MM.1S (cell line): ENCODE results near the gene TSPAN11.

Experiments used
- DNase-seq: peaks from one replicate; pipeline ENCODE4 v3.0.0-alpha.2; 2015
- H2AFZ ChIP-seq: fragments of 300-600 bp; sonication (generic); 2 replicates; pipeline ENCODE4 v1.6.0; 2016; ENCODE audit warnings: antibody characterized with exemption, low read length
- H3F3A ChIP-seq: fragments of 300-600 bp; sonication (generic); 2 replicates; pipeline ENCODE4 v1.6.1; 2016; ENCODE audit warnings: mild to moderate bottlenecking, antibody characterized with exemption, low read length, moderate library complexity, mixed read lengths; ENCODE audit not compliant: insufficient read depth
- H3K27ac ChIP-seq: fragments of 300-600 bp; sonication (generic); 2 replicates; pipeline ENCODE4 v1.5.1; 2016; ENCODE audit warnings: mild to moderate bottlenecking, low read length
- H3K27me3 ChIP-seq: fragments of 300-600 bp; sonication (generic); replicated peaks from 2 replicates; pipeline ENCODE4 v1.6.0; 2016; ENCODE audit warnings: low read length; ENCODE audit not compliant: insufficient read depth
- H3K36me3 ChIP-seq: fragments of 300-600 bp; sonication (generic); replicated peaks from 2 replicates; pipeline ENCODE4 v1.6.1; 2016; ENCODE audit warnings: mild to moderate bottlenecking, low read length, mixed read lengths; ENCODE audit not compliant: insufficient read depth
- H3K4me1 ChIP-seq: fragments of 300-600 bp; sonication (generic); 2 replicates; pipeline ENCODE4 v1.6.1; 2016; ENCODE audit warnings: low read length, mixed read lengths
- H3K4me2 ChIP-seq: fragments of 300-600 bp; sonication (generic); 2 replicates; pipeline ENCODE4 v1.6.0; 2016; ENCODE audit warnings: low read depth, low read length
- H3K4me3 ChIP-seq: fragments of 300-600 bp; sonication (generic); 2 replicates; pipeline ENCODE4 v1.5.1; 2016; ENCODE audit warnings: low read length, mixed read lengths
- H3K79me2 ChIP-seq: fragments of 300-600 bp; sonication (generic); 2 replicates; pipeline ENCODE4 v1.6.1; 2016; ENCODE audit warnings: mixed run types, low read length, mixed read lengths
- H3K9ac ChIP-seq: fragments of 300-600 bp; sonication (generic); 2 replicates; pipeline ENCODE4 v1.6.1; 2016; ENCODE audit warnings: low read length, mixed read lengths
- H3K9me2 ChIP-seq: fragments of 300-600 bp; sonication (generic); replicated peaks from 2 replicates; pipeline ENCODE4 v1.6.1; 2016; ENCODE audit warnings: mild to moderate bottlenecking, low read length, mixed read lengths; ENCODE audit not compliant: insufficient read depth
- H3K9me3 ChIP-seq: fragments of 300-600 bp; sonication (generic); replicated peaks from 2 replicates; pipeline ENCODE4 v1.6.1; 2016; ENCODE audit warnings: mild to moderate bottlenecking, low read length, mixed read lengths; ENCODE audit not compliant: insufficient read depth
- H4K20me1 ChIP-seq: fragments of 300-600 bp; sonication (generic); 2 replicates; pipeline ENCODE4 v1.6.1; 2016; ENCODE audit warnings: mild to moderate bottlenecking, low read length, moderate library complexity, mixed read lengths; ENCODE audit not compliant: insufficient read depth
- EZH2 ChIP-seq: fragments of 300-600 bp; sonication (generic); optimal IDR thresholded peaks from 2 replicates; pipeline ENCODE3; 2017; ENCODE audit warnings: low read depth, mild to moderate bottlenecking, antibody characterized with exemption, low read length, mixed read lengths
- EZH2phosphoT487 ChIP-seq: fragments of 300-600 bp; sonication (generic); IDR thresholded peaks from 2 replicates; pipeline ENCODE4 v1.6.1; 2018; ENCODE audit warnings: antibody characterized with exemption, low read length
- TF ChIP-seq, protein P1 (sequence below): fragments of 300-600 bp; sonication (generic); IDR thresholded peaks from 2 replicates; pipeline ENCODE4 v1.5.1; 2016; ENCODE audit warnings: antibody characterized with exemption, low read length, mixed read lengths

The TSPAN11 gene

DNA sequence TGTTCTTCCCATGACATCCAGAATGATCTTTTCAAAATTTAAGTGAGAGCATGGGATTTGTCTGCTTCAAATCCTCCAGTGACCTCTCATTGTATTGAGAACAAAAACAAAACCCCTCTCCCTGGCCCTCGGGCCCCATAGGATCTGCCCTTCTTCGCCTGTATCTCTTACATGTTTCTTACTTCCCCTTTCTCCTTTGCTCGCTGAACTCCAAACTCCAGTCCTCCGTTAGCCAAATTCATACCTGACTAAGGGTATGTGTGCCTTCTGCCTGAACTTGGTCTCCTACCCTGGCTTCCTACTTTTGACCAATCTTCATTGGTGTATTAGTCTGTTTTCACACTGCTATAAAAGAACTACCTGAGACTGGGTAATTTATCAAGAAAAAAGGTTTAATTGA, 13.2 kb upstream of the TSPAN11 start:
- no peak overlapping the region for H3K9ac ChIP-seq
- H3K79me2 ChIP-seq, result no peaks in the 10 kb centered on the region
- DNase-seq, result no peak
- no peaks in the 10 kb centered on the region for H3K9me2 ChIP-seq
- H2AFZ ChIP-seq, result no peak overlapping the region
- TF ChIP-seq EZH2 (no peak), EZH2phosphoT487 (no peak)
- TF ChIP-seq, protein P1, sequence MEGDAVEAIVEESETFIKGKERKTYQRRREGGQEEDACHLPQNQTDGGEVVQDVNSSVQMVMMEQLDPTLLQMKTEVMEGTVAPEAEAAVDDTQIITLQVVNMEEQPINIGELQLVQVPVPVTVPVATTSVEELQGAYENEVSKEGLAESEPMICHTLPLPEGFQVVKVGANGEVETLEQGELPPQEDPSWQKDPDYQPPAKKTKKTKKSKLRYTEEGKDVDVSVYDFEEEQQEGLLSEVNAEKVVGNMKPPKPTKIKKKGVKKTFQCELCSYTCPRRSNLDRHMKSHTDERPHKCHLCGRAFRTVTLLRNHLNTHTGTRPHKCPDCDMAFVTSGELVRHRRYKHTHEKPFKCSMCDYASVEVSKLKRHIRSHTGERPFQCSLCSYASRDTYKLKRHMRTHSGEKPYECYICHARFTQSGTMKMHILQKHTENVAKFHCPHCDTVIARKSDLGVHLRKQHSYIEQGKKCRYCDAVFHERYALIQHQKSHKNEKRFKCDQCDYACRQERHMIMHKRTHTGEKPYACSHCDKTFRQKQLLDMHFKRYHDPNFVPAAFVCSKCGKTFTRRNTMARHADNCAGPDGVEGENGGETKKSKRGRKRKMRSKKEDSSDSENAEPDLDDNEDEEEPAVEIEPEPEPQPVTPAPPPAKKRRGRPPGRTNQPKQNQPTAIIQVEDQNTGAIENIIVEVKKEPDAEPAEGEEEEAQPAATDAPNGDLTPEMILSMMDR, result no peak
- H3K4me2 ChIP-seq, result no peak overlapping the region
- H4K20me1 ChIP-seq, result no peaks in the 10 kb centered on the region
- H3F3A ChIP-seq, result no peaks in the 10 kb centered on the region
- no peak overlapping the region for H3K4me3 ChIP-seq
- no peak overlapping the region for H3K27ac ChIP-seq
- no peaks in the 10 kb centered on the region for H3K36me3 ChIP-seq
- H3K9me3 ChIP-seq, result no peaks in the 10 kb centered on the region
- no peaks in the 10 kb centered on the region for H3K27me3 ChIP-seq
- H3K4me1 ChIP-seq, result no peaks in the 10 kb centered on the region

DNA sequence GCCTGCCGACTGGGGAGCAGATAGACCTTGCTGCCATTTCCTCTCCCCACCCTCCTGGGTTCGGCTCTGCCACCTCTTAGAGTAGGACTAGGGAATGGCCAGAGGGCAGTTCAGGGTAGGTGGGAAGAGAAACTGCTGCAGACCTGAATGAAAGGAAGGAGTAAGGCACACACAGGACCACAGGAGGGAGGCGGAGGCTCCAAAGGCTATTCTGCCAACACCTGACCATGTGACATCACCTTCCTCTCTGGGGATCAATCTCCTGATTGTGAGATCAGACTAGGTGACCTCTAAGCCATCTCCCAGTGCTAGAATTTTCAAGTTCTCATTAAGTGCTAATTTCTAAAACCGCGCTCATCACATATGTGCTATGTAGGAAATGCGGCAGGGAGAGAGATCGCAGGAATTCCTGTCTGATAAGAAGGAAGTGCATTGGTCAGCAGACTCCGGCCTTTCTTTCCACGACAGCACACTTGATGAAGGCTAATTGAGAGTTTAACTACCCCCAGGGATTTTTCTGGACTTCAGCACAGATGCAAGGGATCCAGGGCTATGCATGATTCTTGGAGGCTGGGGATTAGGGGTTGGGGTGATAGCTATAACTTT, 11.5 kb upstream of the TSPAN11 start:
- Histone ChIP-seq H3K27ac (no peak overlapping the region), H3K79me2 (no peaks in the 10 kb centered on the region), H3K4me2 (no peak overlapping the region), H3K9ac (no peak overlapping the region), H3K27me3 (no peaks in the 10 kb centered on the region), H2AFZ (no peak overlapping the region), H3K4me3 (no peak overlapping the region), H3K4me1 (no peaks in the 10 kb centered on the region), H3K9me2 (no peaks in the 10 kb centered on the region), H3K36me3 (no peaks in the 10 kb centered on the region), H3F3A (no peaks in the 10 kb centered on the region), H4K20me1 (no peaks in the 10 kb centered on the region), H3K9me3 (no peaks in the 10 kb centered on the region)
- DNase-seq, result no peak
- TF ChIP-seq, protein P1, result no peak
- TF ChIP-seq EZH2phosphoT487 (no peak), EZH2 (no peak)

DNA sequence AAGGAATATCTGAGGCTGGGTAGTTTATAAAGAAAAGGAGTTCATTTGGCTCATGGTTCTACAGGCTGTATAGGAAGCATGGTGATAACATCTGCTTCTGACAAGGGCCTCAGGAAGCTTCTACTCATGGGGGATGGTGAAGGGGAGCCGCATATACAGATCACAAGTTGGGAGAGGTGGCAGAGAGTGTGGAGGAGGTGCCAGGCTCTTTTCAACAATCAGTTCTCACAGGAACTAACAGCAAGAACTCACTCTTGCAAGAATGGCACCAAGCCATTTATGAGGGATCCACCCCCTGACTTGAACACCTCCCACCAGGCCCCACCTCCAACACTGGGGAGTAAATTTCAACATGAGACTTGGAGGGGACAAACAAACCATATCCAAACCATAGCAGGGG, 3.5 kb upstream of the TSPAN11 start:
- TF ChIP-seq EZH2, result no peak
- Histone ChIP-seq H2AFZ (no peak overlapping the region), H3K4me2 (no peak overlapping the region), H3K9ac (no peak overlapping the region), H3K36me3 (no peaks in the 10 kb centered on the region), H3K9me2 (no peaks in the 10 kb centered on the region), H3K4me3 (no peak overlapping the region), H3K9me3 (no peaks in the 10 kb centered on the region), H3F3A (no peaks in the 10 kb centered on the region), H3K27me3 (no peaks in the 10 kb centered on the region), H3K79me2 (no peaks in the 10 kb centered on the region), H4K20me1 (no peaks in the 10 kb centered on the region), H3K4me1 (no peaks in the 10 kb centered on the region), H3K27ac (no peak overlapping the region)
- DNase-seq, result no peak

DNA sequence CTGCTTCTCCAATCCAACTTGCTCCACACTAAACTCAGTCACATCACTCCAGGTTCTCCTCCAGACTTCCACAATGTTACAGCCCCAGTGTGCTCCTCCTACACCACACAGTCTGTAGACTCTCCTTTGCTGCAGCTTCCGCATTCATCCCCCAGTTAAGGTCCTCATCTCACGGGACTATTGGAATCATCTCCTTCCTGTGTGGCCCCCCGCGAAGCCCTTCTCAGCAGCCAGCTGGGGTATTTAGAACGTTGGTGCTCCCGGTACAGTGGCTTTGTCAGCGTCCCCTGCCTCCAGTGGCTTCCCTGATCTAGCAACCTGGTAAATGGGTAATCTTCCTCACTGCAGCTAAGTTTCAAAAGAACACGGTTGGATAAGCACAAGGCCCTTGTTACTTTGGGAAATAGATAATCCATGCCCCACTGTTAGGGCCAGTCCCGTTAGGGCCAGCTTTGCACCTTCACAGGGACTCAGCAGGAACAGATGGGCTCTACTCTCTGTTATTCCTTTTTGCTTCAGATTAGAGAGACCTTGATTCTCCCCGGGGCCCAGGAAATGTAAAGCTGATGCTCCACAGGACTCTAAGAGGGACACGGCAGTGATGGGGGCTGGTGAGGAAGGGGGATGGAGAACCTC, 823 bp upstream of the TSPAN11 start:
- DNase-seq, result no peak
- Histone ChIP-seq H3K27me3 (no peaks in the 10 kb centered on the region), H3K27ac (no peak overlapping the region)

More for the DNA sequence above, 823 bp upstream of the TSPAN11 start:
- Histone ChIP-seq H3K9me3 (no peaks in the 10 kb centered on the region), H3F3A (no peaks in the 10 kb centered on the region), H3K79me2 (no peaks in the 10 kb centered on the region), H2AFZ (no peak overlapping the region), H3K36me3 (no peaks in the 10 kb centered on the region), H3K4me3 (no peak overlapping the region), H3K9ac (no peak overlapping the region), H3K9me2 (no peaks in the 10 kb centered on the region), H3K4me1 (no peaks in the 10 kb centered on the region), H3K4me2 (no peak overlapping the region), H4K20me1 (no peaks in the 10 kb centered on the region)
- TF ChIP-seq EZH2phosphoT487 (no peak), EZH2 (no peak)
- TF ChIP-seq, protein P1, result no peak
